ACC112 (cell line): ENCODE measurements around the gene CCNI2.

Experiments
- H2AFZ ChIP-seq: fragments of 200-600 bp; sonication (generic); one replicate; pipeline ENCODE4 v1.6.0; 2017; ENCODE audit warnings: antibody characterized with exemption, low read length; ENCODE audit not compliant: unreplicated experiment
- H3K27ac ChIP-seq: fragments of 200-600 bp; sonication (generic); 2 replicates; pipeline ENCODE4 v1.5.1; 2014; ENCODE audit warnings: low read depth, mild to moderate bottlenecking, antibody characterized with exemption, low read length, moderate library complexity
- H3K27me3 ChIP-seq: fragments of 200-600 bp; sonication (generic); 2 replicates; pipeline ENCODE4 v1.6.1; 2014; ENCODE audit warnings: mild to moderate bottlenecking, antibody characterized with exemption, low read length, moderate library complexity, mixed read lengths; ENCODE audit not compliant: insufficient read depth
- H3K36me3 ChIP-seq: fragments of 200-600 bp; sonication (generic); 2 replicates; pipeline ENCODE4 v1.6.1; 2016; ENCODE audit warnings: mild to moderate bottlenecking, antibody characterized with exemption, low read length, moderate library complexity, mixed read lengths; ENCODE audit not compliant: insufficient read depth
- H3K4me1 ChIP-seq: fragments of 200-600 bp; sonication (generic); one replicate; pipeline ENCODE4 v1.6.1; 2016; ENCODE audit warnings: low read length, mixed read lengths; ENCODE audit not compliant: insufficient read depth, unreplicated experiment, control insufficient read depth
- H3K4me3 ChIP-seq: fragments of 200-600 bp; sonication (generic); 2 replicates; pipeline ENCODE4 v1.5.1; 2014; ENCODE audit warnings: mild to moderate bottlenecking, low read depth, low read length
- H3K79me2 ChIP-seq: fragments of 200-600 bp; sonication (generic); one replicate; pipeline ENCODE4 v1.6.0; 2016; ENCODE audit warnings: low read length; ENCODE audit not compliant: control insufficient read depth, unreplicated experiment, insufficient read depth

CCNI2 gene

DNA sequence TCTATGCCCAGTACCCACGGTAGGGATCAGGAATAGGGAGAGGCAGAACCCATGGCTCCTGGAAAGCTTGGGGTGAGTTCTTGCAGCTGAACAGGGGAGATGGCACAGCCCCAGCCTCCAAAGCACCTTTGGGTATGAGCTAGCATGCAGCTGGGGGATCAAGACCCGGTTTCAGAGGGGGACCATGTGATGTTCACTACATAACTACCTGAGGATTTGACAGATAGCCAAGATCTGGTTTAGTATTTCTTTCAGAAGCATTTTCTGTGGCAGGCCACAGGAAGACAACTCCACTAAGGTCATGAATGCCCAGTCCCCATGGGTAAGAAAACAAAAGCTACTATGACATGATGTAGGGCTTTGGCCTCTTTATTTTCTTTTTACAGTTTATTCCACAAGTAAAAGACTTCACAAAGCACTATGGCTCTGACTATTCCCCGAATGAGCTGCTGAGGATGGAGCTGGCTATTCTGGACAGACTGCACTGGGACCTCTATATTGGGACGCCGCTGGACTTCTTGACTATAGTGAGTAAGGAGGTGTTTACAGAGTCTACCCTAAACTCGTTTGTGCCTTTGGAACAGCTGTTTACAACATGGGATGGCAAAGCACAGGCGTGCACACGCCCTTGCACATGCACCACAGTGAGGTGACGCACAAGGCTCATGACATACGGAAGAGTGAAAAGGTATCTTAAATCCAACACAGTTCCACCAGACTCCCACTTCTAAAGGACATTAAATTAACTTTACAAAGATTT, 3.4 kb downstream of the CCNI2 start:
- Histone ChIP-seq H3K4me1 (peaks cover 19% of the 10 kb centered on the region), H3K27me3 (peaks cover 46% of the 10 kb centered on the region), H3K27ac (no peak overlapping the region), H3K79me2 (no peaks in the 10 kb centered on the region), H2AFZ (no peak overlapping the region), H3K4me3 (0 out of 2 replicates have a peak overlapping the region, but pooled peaks have one; percentile 0), H3K36me3 (no peaks in the 10 kb centered on the region)

DNA sequence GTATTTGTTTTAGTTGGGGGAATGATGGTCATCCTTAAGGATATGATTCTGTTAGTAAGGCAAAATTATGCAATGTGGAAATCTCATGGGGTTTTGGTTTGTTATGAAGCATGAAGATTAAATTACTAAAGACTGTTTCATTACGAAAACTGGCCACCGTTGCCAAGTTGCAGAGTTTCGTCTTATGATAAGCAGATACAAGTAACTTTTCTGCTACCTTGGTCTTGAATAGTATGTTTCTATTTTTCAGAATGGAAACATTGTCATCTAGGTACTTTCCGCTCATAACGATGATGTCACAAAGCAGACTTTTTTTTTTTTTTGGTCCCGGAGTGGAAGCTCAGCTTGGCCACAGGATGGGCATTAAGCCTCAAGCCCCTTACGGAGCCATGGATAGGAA, 4.2 kb downstream of the CCNI2 start:
- no peak overlapping the region for H2AFZ ChIP-seq
- no peak overlapping the region for H3K27ac ChIP-seq
- H3K4me3 ChIP-seq, result 0 out of 2 replicates have a peak overlapping the region, but pooled peaks have one; percentile 0
- H3K36me3 ChIP-seq, result no peaks in the 10 kb centered on the region
- peaks cover 19% of the 10 kb centered on the region for H3K4me1 ChIP-seq
- H3K79me2 ChIP-seq, result no peaks in the 10 kb centered on the region
- H3K27me3 ChIP-seq, result peaks cover 38% of the 10 kb centered on the region

DNA sequence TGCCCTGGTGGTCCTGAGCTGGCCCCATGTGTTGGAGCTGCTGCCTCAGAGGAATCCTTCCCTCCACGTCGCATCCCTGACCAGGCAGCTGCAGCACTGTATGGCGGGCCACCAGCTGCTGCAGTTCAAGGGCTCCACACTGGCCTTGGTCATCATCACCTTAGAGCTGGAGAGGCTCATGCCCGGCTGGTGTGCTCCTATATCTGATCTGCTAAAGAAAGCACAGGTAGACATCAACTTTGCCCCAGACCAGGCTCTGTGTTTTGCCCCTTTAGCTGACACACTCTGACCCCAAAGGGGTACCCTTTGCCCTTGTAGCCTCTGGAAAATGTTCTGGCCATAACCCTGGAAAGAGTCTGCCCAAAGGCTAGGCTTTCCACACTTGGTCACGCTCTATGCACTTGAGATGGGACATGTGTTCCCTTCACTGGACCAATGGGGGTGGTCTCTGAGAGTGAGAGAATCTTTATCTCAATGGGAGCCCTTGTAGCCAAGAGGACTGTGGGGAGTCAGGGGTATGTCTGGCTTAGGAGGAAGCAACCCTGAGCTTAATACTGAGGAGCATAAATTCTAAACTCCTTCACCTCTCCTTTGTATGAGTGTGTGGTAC, 4.8 kb downstream of the CCNI2 start:
- peaks cover 32% of the 10 kb centered on the region for H3K27me3 ChIP-seq
- no peaks in the 10 kb centered on the region for H3K36me3 ChIP-seq
- no peak overlapping the region for H3K27ac ChIP-seq
- H3K4me3 ChIP-seq, result 0 out of 2 replicates have a peak overlapping the region, but pooled peaks have one; percentile 0
- peaks cover 19% of the 10 kb centered on the region for H3K4me1 ChIP-seq
- no peak overlapping the region for H2AFZ ChIP-seq
- H3K79me2 ChIP-seq, result no peaks in the 10 kb centered on the region

DNA sequence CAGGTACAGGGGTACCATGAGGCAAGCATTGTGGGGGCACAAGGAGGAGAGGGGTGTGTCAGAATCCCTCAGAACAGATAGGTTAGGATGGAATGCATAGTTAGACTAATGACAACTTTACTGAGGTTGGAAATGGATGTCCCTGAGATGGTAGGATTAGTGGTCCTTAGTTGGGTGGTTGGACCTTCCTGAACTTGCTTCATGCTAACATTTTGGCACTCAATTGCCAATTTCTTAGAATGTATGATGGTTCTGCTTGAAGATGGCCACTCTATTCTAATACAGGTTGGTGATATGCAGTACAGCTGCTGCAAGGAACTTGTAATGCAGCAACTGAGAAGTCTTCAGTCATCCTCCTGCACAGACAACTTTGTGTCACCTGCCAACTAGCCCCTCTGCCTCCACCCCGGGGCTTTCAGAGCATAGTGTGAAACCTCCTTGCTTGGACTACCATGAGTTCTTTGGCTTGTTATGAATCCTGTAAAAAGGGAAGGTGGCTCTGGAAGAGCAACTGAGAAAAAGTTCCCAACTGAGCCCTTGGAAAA, 5.4 kb downstream of the CCNI2 start:
- no peak overlapping the region for H2AFZ ChIP-seq
- no peak overlapping the region for H3K4me3 ChIP-seq
- H3K27ac ChIP-seq, result no peak overlapping the region
- peaks cover 26% of the 10 kb centered on the region for H3K27me3 ChIP-seq
- H3K36me3 ChIP-seq, result no peaks in the 10 kb centered on the region
- H3K4me1 ChIP-seq, result peaks cover 19% of the 10 kb centered on the region
- H3K79me2 ChIP-seq, result no peaks in the 10 kb centered on the region

DNA sequence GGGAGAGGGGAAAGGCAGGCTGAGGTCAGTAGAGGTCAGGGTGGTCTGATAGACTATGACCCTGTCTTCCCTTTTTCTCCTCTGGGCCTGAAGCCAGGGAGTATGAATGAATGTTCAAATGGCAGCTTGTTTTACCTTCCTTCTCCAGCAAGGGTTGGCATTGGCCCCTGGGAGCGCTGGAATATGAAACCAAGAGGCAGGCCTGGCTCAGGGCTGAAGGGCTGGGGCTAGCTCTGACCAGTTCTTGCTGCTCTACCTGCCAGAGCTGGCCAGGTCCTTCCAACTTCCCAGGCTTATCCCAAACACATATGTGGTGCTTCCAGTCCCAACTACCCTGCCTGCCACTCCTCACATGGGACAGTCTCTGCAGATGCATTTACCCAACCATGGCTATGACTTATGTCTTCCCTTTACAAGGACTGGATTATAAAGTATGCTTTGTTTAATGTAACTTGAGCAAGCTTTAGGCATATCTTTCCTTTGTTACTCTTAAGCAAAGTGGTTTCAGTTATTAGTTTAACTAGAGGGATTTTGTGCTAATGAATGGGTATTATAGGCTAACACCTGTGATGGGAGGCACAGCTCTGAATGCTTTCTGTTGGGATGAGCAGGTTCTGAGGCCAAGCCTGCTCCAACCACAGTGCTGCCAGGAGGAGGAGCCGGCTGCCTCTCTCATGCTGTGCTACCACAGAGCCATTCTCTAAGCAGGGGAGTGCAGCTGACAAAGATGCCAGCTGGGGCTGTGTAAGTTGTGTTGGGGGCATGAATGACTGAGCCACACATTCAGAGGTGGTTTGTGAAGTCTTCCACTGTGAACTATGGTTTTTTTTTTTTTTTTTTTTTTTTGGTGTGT, 6.1 kb downstream of the CCNI2 start:
- Histone ChIP-seq H3K79me2 (no peaks in the 10 kb centered on the region), H3K36me3 (no peaks in the 10 kb centered on the region), H3K4me1 (peaks cover 19% of the 10 kb centered on the region), H3K4me3 (no peak overlapping the region), H2AFZ (no peak overlapping the region), H3K27me3 (peaks cover 19% of the 10 kb centered on the region), H3K27ac (no peak overlapping the region)

DNA sequence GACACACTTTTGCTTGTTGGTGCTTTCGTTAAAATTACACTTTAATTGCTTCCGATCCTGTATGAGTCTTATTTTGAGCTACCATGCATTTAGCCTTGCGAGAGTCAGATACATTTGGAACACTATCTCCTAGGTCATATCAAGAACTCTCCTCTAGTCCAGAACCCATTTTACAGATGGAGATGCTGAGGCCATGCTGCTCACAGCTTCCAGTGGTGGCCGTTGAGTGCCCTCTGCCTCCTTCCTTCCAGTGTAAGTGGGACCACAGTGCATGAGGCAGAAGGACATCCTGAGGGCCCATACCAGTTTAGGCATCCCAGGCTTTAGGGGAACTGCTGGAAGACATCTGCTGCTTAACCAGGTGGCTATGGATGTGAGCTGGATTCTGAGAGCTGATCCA, 6.9 kb downstream of the CCNI2 start:
- H3K27me3 ChIP-seq, result peaks cover 12% of the 10 kb centered on the region

DNA sequence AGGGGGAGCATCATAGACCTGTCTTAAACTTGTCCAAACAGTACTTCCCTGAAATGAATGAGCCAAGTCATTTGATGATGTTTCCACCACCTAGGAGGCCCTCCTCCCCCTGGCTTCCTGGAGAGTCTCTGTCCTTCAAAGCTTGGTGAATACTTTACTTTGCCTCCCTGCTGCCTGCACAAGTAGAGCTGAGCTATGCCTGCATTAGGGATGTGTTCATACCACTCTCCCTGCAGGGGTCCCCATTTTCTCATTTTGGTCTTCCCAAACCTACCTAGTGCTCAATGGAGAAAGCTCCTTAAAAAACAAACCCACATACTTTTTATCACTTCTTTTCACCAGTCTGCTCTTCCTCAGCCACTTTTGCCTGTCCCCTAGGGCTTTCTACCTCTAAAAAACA, 7.7 kb downstream of the CCNI2 start:
- H3K27me3 ChIP-seq, result peaks cover 4% of the 10 kb centered on the region; the same call in 1 of the 2 replicates
- no peak overlapping the region for H3K27ac ChIP-seq
- H2AFZ ChIP-seq, result no peak overlapping the region
- H3K4me1 ChIP-seq, result peaks cover 19% of the 10 kb centered on the region
- no peak overlapping the region for H3K4me3 ChIP-seq
- no peaks in the 10 kb centered on the region for H3K79me2 ChIP-seq
- peaks cover 4% of the 10 kb centered on the region; the same call in 1 of the 2 replicates for H3K36me3 ChIP-seq

More for the DNA sequence above, 6.9 kb downstream of the CCNI2 start:
- H3K36me3 ChIP-seq, result peaks cover 4% of the 10 kb centered on the region; the same call in 1 of the 2 replicates
- H3K4me3 ChIP-seq, result no peak overlapping the region
- H3K79me2 ChIP-seq, result no peaks in the 10 kb centered on the region
- H3K27ac ChIP-seq, result no peak overlapping the region
- peaks cover 19% of the 10 kb centered on the region for H3K4me1 ChIP-seq
- no peak overlapping the region for H2AFZ ChIP-seq

DNA sequence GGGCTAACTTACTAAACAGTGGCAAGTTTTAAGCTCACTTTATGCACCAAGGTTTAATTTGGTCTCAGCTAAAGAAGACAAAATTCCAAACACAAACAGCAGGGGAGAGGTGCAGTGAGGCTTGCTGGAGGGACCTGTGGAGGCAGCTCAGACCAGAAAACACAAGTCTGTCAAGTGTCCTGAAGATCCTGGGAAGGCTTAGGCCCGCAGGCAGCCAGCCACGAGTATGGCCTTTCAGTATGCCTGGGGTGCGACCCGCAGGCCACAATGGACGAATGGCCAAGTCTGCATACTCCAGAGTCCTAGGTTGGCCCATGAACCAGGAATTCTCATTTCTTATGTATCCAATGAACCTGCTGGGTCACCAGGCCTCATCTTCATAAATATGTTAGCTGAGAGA, 9.3 kb downstream of the CCNI2 start:
- H3K79me2 ChIP-seq, result no peaks in the 10 kb centered on the region
- no peak overlapping the region for H3K4me3 ChIP-seq
- no peak overlapping the region for H2AFZ ChIP-seq
- peaks cover 7% of the 10 kb centered on the region for H3K4me1 ChIP-seq
- peaks cover 4% of the 10 kb centered on the region; the same call in 1 of the 2 replicates for H3K27me3 ChIP-seq
- peaks cover 4% of the 10 kb centered on the region; the same call in 1 of the 2 replicates for H3K36me3 ChIP-seq
- no peak overlapping the region for H3K27ac ChIP-seq

DNA sequence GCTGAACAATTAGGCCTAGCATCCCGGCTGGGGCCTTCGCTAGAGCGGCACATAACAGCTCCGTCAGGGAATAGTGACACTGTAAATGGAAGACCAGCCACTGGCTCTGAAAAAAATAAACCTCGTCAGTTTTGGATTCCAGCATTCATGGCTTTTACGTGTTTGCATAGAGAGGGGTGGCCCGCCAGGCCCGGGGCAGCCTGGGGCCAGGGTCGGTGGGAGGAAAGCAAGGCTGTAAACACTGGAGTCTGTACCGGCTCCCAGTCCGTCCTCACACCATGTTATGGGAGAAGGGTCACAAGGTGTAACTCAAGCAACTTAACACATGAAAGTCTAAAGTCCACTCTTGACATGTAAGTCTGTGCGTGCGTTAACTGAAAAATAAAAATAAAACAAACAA, 11.2 kb downstream of the CCNI2 start:
- Histone ChIP-seq H3K79me2 (no peaks in the 10 kb centered on the region), H2AFZ (no peak overlapping the region), H3K36me3 (peaks cover 4% of the 10 kb centered on the region; the same call in 1 of the 2 replicates)

More for the DNA sequence above, 11.2 kb downstream of the CCNI2 start:
- no peaks in the 10 kb centered on the region for H3K4me1 ChIP-seq
- no peaks in the 10 kb centered on the region for H3K27me3 ChIP-seq
- H3K4me3 ChIP-seq, result no peak overlapping the region
- no peak overlapping the region for H3K27ac ChIP-seq
